ENCODE measurements around the gene LARGE1.

The LARGE1 gene

GRCh38 chr22:33409079-33409478 is 511.2 kb downstream of the LARGE1 start:
- Histone ChIP-seq H3K9me3 (ENCODE audit: insufficient read depth, low read depth, low read length) (no peaks in the 10 kb centered on the region), H3K9ac (ENCODE audit: low read depth, low read length) (no peak overlapping the region), H3K4me1 (ENCODE audit: insufficient read depth, low read length) (no peaks in the 10 kb centered on the region), H3K27ac (ENCODE audit: low read depth, low read length) (no peak overlapping the region), H3K27me3 (ENCODE audit: insufficient read depth, low read length) (no peaks in the 10 kb centered on the region), H3K36me3 (ENCODE audit: insufficient read depth, low read length) (no peaks in the 10 kb centered on the region), H3K4me3 (ENCODE audit: low read length) (no peak overlapping the region)
- WGBS = 68% methylated on average over 2 of the region's 2 CpGs

GRCh38 chr22:33405194-33405593 is 515.1 kb downstream of the LARGE1 start:
- Histone ChIP-seq H3K9me3 (ENCODE audit: insufficient read depth, low read depth, low read length) (no peaks in the 10 kb centered on the region), H3K4me3 (ENCODE audit: low read length) (no peak overlapping the region), H3K4me1 (ENCODE audit: insufficient read depth, low read length) (no peaks in the 10 kb centered on the region), H3K27me3 (ENCODE audit: insufficient read depth, low read length) (no peaks in the 10 kb centered on the region), H3K9ac (ENCODE audit: low read depth, low read length) (no peak overlapping the region), H3K36me3 (ENCODE audit: insufficient read depth, low read length) (0 out of 2 replicates have a peak, but pooled peaks cover 4% of the 10 kb centered on the region), H3K27ac (ENCODE audit: low read depth, low read length) (no peak overlapping the region)
- WGBS = 89% methylated on average over 3 of the region's 3 CpGs

GRCh38 chr22:33404723-33405122 is 515.6 kb downstream of the LARGE1 start:
- WGBS = 92% methylated on average over 3 of the region's 3 CpGs
- no peaks in the 10 kb centered on the region for H3K9me3 ChIP-seq (ENCODE audit: insufficient read depth, low read depth, low read length)
- no peak overlapping the region for H3K4me3 ChIP-seq (ENCODE audit: low read length)
- H3K36me3 ChIP-seq (ENCODE audit: insufficient read depth, low read length) = 0 out of 2 replicates have a peak, but pooled peaks cover 4% of the 10 kb centered on the region
- no peak overlapping the region for H3K27ac ChIP-seq (ENCODE audit: low read depth, low read length)
- H3K27me3 ChIP-seq (ENCODE audit: insufficient read depth, low read length) = no peaks in the 10 kb centered on the region
- H3K9ac ChIP-seq (ENCODE audit: low read depth, low read length) = no peak overlapping the region
- no peaks in the 10 kb centered on the region for H3K4me1 ChIP-seq (ENCODE audit: insufficient read depth, low read length)

GRCh38 chr22:33402325-33402724 is 518.0 kb downstream of the LARGE1 start:
- Histone ChIP-seq H3K9me3 (ENCODE audit: insufficient read depth, low read depth, low read length) (no peaks in the 10 kb centered on the region), H3K27me3 (ENCODE audit: insufficient read depth, low read length) (no peaks in the 10 kb centered on the region), H3K4me3 (ENCODE audit: low read length) (no peak overlapping the region), H3K4me1 (ENCODE audit: insufficient read depth, low read length) (no peaks in the 10 kb centered on the region), H3K9ac (ENCODE audit: low read depth, low read length) (no peak overlapping the region), H3K36me3 (ENCODE audit: insufficient read depth, low read length) (0 out of 2 replicates have a peak, but pooled peaks cover 4% of the 10 kb centered on the region), H3K27ac (ENCODE audit: low read depth, low read length) (no peak overlapping the region)
- 97% methylated on average over 3 of the region's 3 CpGs for WGBS

DNA sequence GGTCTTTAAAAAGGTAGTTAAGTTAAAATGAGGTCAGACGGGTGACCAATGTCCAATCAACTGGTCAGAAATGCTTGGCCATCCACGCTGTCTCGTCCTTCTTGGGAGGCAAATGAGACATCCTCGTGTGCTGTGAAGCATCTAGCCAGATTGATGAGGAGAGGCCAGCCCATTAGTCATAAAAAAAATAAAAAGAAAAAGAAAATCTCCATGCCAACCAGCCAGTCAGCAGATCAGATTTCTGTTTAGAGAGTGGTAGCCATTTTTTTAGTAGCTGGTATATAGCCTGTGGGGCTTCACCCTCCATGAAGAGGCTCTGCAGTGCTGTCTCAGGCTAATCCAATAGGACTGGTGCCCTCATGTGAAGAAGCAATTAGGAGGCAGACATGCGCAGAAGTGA is 519.0 kb downstream of the LARGE1 start:
- WGBS = 85% methylated on average over 5 of the region's 5 CpGs
- H3K9ac ChIP-seq (ENCODE audit: low read depth, low read length) = no peak overlapping the region
- 0 out of 2 replicates have a peak, but pooled peaks cover 4% of the 10 kb centered on the region for H3K36me3 ChIP-seq (ENCODE audit: insufficient read depth, low read length)
- H3K27me3 ChIP-seq (ENCODE audit: insufficient read depth, low read length) = no peaks in the 10 kb centered on the region
- no peak overlapping the region for H3K4me3 ChIP-seq (ENCODE audit: low read length)
- H3K9me3 ChIP-seq (ENCODE audit: insufficient read depth, low read depth, low read length) = no peaks in the 10 kb centered on the region
- no peak overlapping the region for H3K27ac ChIP-seq (ENCODE audit: low read depth, low read length)
- H3K4me1 ChIP-seq (ENCODE audit: insufficient read depth, low read length) = no peaks in the 10 kb centered on the region

- WGBS = 97% methylated on average over 5 of the region's 5 CpGs
- Histone ChIP-seq H3K27ac (ENCODE audit: low read depth, low read length) (no peak overlapping the region), H3K4me3 (ENCODE audit: low read length) (no peak overlapping the region), H3K36me3 (ENCODE audit: insufficient read depth, low read length) (0 out of 2 replicates have a peak, but pooled peaks cover 4% of the 10 kb centered on the region), H3K9ac (ENCODE audit: low read depth, low read length) (no peak overlapping the region), H3K4me1 (ENCODE audit: insufficient read depth, low read length) (no peaks in the 10 kb centered on the region), H3K27me3 (ENCODE audit: insufficient read depth, low read length) (no peaks in the 10 kb centered on the region), H3K9me3 (ENCODE audit: insufficient read depth, low read depth, low read length) (no peaks in the 10 kb centered on the region)
Observed at GRCh38 chr22:33400891-33401290, 519.4 kb downstream of the LARGE1 start.

DNA sequence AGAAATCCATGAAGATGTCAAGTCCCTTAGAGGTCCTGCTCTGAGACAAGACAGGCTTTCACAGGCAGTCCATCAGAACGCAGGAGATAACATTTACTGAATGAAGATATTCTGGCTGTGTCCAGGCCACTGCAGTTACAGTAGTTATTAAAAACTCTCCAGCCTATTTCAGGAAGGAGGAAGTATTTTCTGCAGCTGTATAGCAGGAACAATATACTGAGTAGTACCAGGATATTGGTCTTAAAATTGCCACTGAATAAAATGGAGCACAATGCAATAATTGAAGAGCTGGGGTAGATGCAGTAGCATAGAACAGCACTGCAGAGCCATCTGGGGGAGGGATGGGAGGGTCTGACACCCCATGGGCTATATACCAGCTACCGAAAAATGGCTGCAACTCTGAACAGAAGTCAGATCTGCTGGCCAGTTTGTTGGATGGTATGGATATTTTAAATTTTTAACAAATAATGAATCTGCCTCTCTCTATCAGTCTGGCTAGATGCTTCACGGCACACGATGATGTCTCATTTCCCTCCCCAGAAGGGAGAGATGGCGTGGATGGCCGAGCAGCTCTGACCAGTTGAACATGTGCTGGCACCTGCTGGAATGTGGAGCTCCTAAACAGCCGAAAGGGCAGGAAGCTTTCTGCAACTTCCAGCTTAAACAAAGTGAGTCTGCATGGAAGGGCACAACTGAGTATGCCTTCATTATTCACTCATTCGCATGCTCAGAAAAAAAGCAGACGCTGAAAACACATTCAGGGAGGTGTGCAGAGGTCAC is 520.0 kb downstream of the LARGE1 start:
- WGBS = 96% methylated on average over 9 of the region's 9 CpGs
- Histone ChIP-seq H3K4me1 (ENCODE audit: insufficient read depth, low read length) (no peaks in the 10 kb centered on the region), H3K36me3 (ENCODE audit: insufficient read depth, low read length) (0 out of 2 replicates have a peak, but pooled peaks cover 4% of the 10 kb centered on the region), H3K27ac (ENCODE audit: low read depth, low read length) (no peak overlapping the region), H3K9ac (ENCODE audit: low read depth, low read length) (no peak overlapping the region), H3K27me3 (ENCODE audit: insufficient read depth, low read length) (no peaks in the 10 kb centered on the region), H3K9me3 (ENCODE audit: insufficient read depth, low read depth, low read length) (no peaks in the 10 kb centered on the region), H3K4me3 (ENCODE audit: low read length) (no peak overlapping the region)

DNA sequence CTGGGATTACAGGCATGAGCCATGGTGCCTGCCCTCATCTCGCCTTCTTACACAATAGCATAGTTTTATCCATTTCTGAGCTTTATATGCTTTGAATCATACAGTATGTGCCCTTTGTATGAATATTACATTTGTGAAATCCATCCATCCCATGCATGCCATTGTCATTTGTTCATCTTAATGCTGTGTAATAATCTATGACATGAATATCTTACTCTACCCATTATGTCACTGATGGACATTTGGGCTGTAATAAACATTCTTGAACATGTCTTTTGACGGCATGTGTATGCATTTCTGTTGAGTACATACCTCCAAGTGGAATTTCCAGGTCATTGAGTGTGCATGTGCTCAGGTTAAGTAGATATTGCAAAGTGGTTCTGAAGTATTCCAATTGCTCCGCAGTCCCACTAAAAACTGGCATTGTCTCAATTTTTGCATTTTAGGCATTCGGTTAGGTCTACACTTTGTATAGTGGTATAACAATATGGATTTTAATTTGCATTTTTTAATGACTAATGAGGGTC is 522.8 kb downstream of the LARGE1 start:
- no peak overlapping the region for H3K27ac ChIP-seq (ENCODE audit: low read depth, low read length)

GRCh38 chr22:33393432-33393831 is 526.8 kb downstream of the LARGE1 start:
- H3K27ac ChIP-seq (ENCODE audit: low read depth, low read length) = no peak overlapping the region
- no peak overlapping the region for H3K9ac ChIP-seq (ENCODE audit: low read depth, low read length)
- H3K27me3 ChIP-seq (ENCODE audit: insufficient read depth, low read length) = no peaks in the 10 kb centered on the region
- 88% methylated on average over 6 of the region's 6 CpGs for WGBS
- no peaks in the 10 kb centered on the region for H3K36me3 ChIP-seq (ENCODE audit: insufficient read depth, low read length)
- no peak overlapping the region for H3K4me3 ChIP-seq (ENCODE audit: low read length)
- H3K9me3 ChIP-seq (ENCODE audit: insufficient read depth, low read depth, low read length) = no peaks in the 10 kb centered on the region
- no peaks in the 10 kb centered on the region for H3K4me1 ChIP-seq (ENCODE audit: insufficient read depth, low read length)

More for the DNA sequence above, 522.8 kb downstream of the LARGE1 start:
- Histone ChIP-seq H3K4me3 (ENCODE audit: low read length) (no peak overlapping the region), H3K9ac (ENCODE audit: low read depth, low read length) (no peak overlapping the region), H3K9me3 (ENCODE audit: insufficient read depth, low read depth, low read length) (no peaks in the 10 kb centered on the region), H3K4me1 (ENCODE audit: insufficient read depth, low read length) (no peaks in the 10 kb centered on the region), H3K27me3 (ENCODE audit: insufficient read depth, low read length) (no peaks in the 10 kb centered on the region), H3K36me3 (ENCODE audit: insufficient read depth, low read length) (0 out of 2 replicates have a peak, but pooled peaks cover 4% of the 10 kb centered on the region)
- 96% methylated on average over 4 of the region's 4 CpGs for WGBS

- Histone ChIP-seq H3K9me3 (ENCODE audit: insufficient read depth, low read depth, low read length) (no peaks in the 10 kb centered on the region), H3K36me3 (ENCODE audit: insufficient read depth, low read length) (no peaks in the 10 kb centered on the region), H3K4me1 (ENCODE audit: insufficient read depth, low read length) (no peaks in the 10 kb centered on the region), H3K27ac (ENCODE audit: low read depth, low read length) (no peak overlapping the region), H3K9ac (ENCODE audit: low read depth, low read length) (no peak overlapping the region), H3K4me3 (ENCODE audit: low read length) (no peak overlapping the region), H3K27me3 (ENCODE audit: insufficient read depth, low read length) (no peaks in the 10 kb centered on the region)
Observed at GRCh38 chr22:33391298-33391697, 529.0 kb downstream of the LARGE1 start.

DNA sequence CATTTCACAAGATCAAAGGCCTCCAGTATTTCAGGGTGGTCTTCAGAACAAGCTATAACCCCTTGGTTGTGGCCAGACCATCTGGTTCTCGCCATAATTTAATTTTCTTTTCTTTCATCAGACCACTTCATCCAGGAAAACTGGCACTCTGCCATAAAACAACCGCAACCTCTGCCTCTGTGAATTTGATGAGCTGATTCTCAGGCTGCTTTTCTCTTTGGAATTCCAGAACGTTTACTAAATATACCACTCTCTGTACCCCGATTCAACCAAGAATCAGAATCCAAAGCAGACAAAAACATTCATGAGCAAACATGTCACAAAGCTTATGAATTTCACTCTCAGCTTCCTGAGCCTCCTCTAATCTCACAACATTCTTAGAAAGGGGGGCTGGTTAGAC is 530.3 kb downstream of the LARGE1 start:
- no peak overlapping the region for H3K4me3 ChIP-seq (ENCODE audit: low read length)
- no peak overlapping the region for H3K9ac ChIP-seq (ENCODE audit: low read depth, low read length)
- WGBS = 96% methylated on average over 4 of the region's 4 CpGs

More for the DNA sequence above, 530.3 kb downstream of the LARGE1 start:
- Histone ChIP-seq H3K9me3 (ENCODE audit: insufficient read depth, low read depth, low read length) (no peaks in the 10 kb centered on the region), H3K27me3 (ENCODE audit: insufficient read depth, low read length) (no peaks in the 10 kb centered on the region), H3K4me1 (ENCODE audit: insufficient read depth, low read length) (no peaks in the 10 kb centered on the region), H3K27ac (ENCODE audit: low read depth, low read length) (no peak overlapping the region), H3K36me3 (ENCODE audit: insufficient read depth, low read length) (no peaks in the 10 kb centered on the region)
